IMR-90 (cell line): ENCODE results near the gene GABBR2. TPM values are rescaled to one million over a fixed set of nuclear protein-coding genes. Genes with fewer than 3 reads are reported as not detected.

Experiments
- ATAC-seq: fragments of 200-7000 bp; cut with Tn5 transposase; 2 replicates; pipeline ENCODE4 v1.9.1; 2020; ENCODE audit warnings: low read depth, mild to moderate bottlenecking, moderate library complexity
- BruUV-seq: library from RNA; stranded (reverse); fragments of 400-500 nt; replicated peaks from 2 replicates; lab custom pipeline; 2021; lab: Mats Ljungman, UMichigan
- CTCF ChIA-PET: fragments of 300-600 bp; formaldehyde crosslinking; extraction: SDS; loops from one replicate; lab custom pipeline; 2021; ENCODE audit warnings: antibody characterized with exemption; lab: Yijun Ruan, JAX
- POLR2A ChIA-PET: fragments of 300-600 bp; sonication (Branson Sonifier 250); formaldehyde crosslinking; loops from one replicate; lab custom pipeline; 2022; ENCODE audit warnings: antibody characterized with exemption; ENCODE audit not compliant: unreplicated experiment; lab: Charles Lee
- DNase-seq: peaks from one replicate; pipeline ENCODE4 v3.0.0; 2013
- H2AFZ ChIP-seq: replicated peaks from 2 replicates; pipeline ENCODE3; 2013; ENCODE audit warnings: low read length, mild to moderate bottlenecking; ENCODE audit not compliant: poor library complexity
- H2AK5ac ChIP-seq: 2 replicates; pipeline ENCODE4 v1.6.1; 2013; ENCODE audit warnings: low read depth, low read length, inconsistent platforms
- H2AK9ac ChIP-seq: replicated peaks from 2 replicates; pipeline ENCODE3; 2013; ENCODE audit warnings: mild to moderate bottlenecking, low read depth, low read length, moderate library complexity; ENCODE audit not compliant: poor library complexity
- H2BK120ac ChIP-seq: 2 replicates; pipeline ENCODE4 v1.6.1; 2013; ENCODE audit warnings: low read depth, low read length, inconsistent platforms
- H2BK15ac ChIP-seq: 3 replicates; pipeline ENCODE4 v1.6.1; 2013; ENCODE audit warnings: low read depth, low read length, inconsistent platforms
- H2BK20ac ChIP-seq: 2 replicates; pipeline ENCODE4 v1.6.1; 2013; ENCODE audit warnings: low read depth, mild to moderate bottlenecking, inconsistent platforms, low read length, moderate library complexity
- H2BK5ac ChIP-seq: 2 replicates; pipeline ENCODE4 v1.6.1; 2013; ENCODE audit warnings: mild to moderate bottlenecking, low read depth, low read length, inconsistent platforms; ENCODE audit not compliant: poor library complexity, severe bottlenecking
- H3K14ac ChIP-seq: replicated peaks from 2 replicates; pipeline ENCODE4 v1.6.1; 2013; ENCODE audit warnings: low read depth, low read length, inconsistent platforms
- H3K18ac ChIP-seq: 2 replicates; pipeline ENCODE4 v1.6.1; 2013; ENCODE audit warnings: low read depth, low read length, control low read depth
- H3K23ac ChIP-seq: 2 replicates; pipeline ENCODE4 v1.6.1; 2013; ENCODE audit warnings: low read depth, low read length, inconsistent platforms
- H3K27ac ChIP-seq: 2 replicates; pipeline ENCODE4 v1.5.1; 2013; ENCODE audit warnings: mild to moderate bottlenecking, control low read depth, low read length; ENCODE audit not compliant: insufficient read depth
- H3K27me3 ChIP-seq: 2 replicates; pipeline ENCODE4 v1.6.1; 2013; ENCODE audit warnings: low read length; ENCODE audit not compliant: control insufficient read depth, insufficient read depth
- H3K36me3 ChIP-seq: 2 replicates; pipeline ENCODE4 v1.6.1; 2013; ENCODE audit warnings: low read length, mixed read lengths; ENCODE audit not compliant: control insufficient read depth, insufficient read depth
- H3K4ac ChIP-seq: 2 replicates; pipeline ENCODE4 v1.6.1; 2013; ENCODE audit warnings: low read depth, low read length, inconsistent platforms
- H3K4me1 ChIP-seq: 2 replicates; pipeline ENCODE4 v1.6.1; 2013; ENCODE audit warnings: low read length, mixed read lengths; ENCODE audit not compliant: control insufficient read depth, insufficient read depth
- H3K4me2 ChIP-seq: 2 replicates; pipeline ENCODE4 v1.6.1; 2013; ENCODE audit warnings: low read depth, mild to moderate bottlenecking, control low read depth, low read length, moderate library complexity
- H3K4me3 ChIP-seq: 2 replicates; pipeline ENCODE4 v1.5.1; 2013; ENCODE audit warnings: low read depth, mild to moderate bottlenecking, control low read depth, low read length, moderate library complexity; ENCODE audit not compliant: insufficient read depth
- H3K56ac ChIP-seq: 2 replicates; pipeline ENCODE4 v1.6.1; 2013; ENCODE audit warnings: low read length, inconsistent platforms; ENCODE audit not compliant: insufficient read depth; ENCODE audit errors: extremely low read depth
- H3K79me1 ChIP-seq, 2 experiments: 2 replicates each; pipeline ENCODE4 v1.6.1; 2013; ENCODE audit warnings: low read length in 2 of 2, inconsistent platforms in 1 of 2, low read depth in 1 of 2
- H3K9ac ChIP-seq: 2 replicates; pipeline ENCODE4 v1.6.1; 2013; ENCODE audit warnings: low read depth, low read length, control low read depth
- H3K9me1 ChIP-seq: 2 replicates; pipeline ENCODE4 v1.6.1; 2013; ENCODE audit warnings: low read length, inconsistent platforms; ENCODE audit not compliant: insufficient read depth
- H3K9me3 ChIP-seq: 2 replicates; pipeline ENCODE4 v1.6.1; 2013; ENCODE audit warnings: low read length; ENCODE audit not compliant: control insufficient read depth, insufficient read depth
- H4K20me1 ChIP-seq: 2 replicates; pipeline ENCODE4 v1.6.1; 2013; ENCODE audit warnings: low read length, inconsistent platforms; ENCODE audit not compliant: insufficient read depth
- H4K5ac ChIP-seq: 2 replicates; pipeline ENCODE4 v1.6.1; 2013; ENCODE audit warnings: mild to moderate bottlenecking, low read depth, low read length, control low read depth
- H4K8ac ChIP-seq, 2 experiments: 2 replicates each; pipeline ENCODE4 v1.6.1; 2013; ENCODE audit warnings: low read depth in 2 of 2, low read length in 2 of 2, control low read depth in 1 of 2, inconsistent platforms in 1 of 2
- H4K91ac ChIP-seq: 2 replicates; pipeline ENCODE4 v1.6.1; 2013; ENCODE audit warnings: low read depth, low read length, inconsistent platforms; ENCODE audit not compliant: insufficient read depth
- BHLHE40 ChIP-seq: fragments of 150-350 bp; IDR thresholded peaks from 2 replicates; pipeline ENCODE4 v1.6.1; 2016; ENCODE audit warnings: mild to moderate bottlenecking, low read depth, low read length
- CEBPB ChIP-seq: IDR thresholded peaks from 2 replicates; pipeline ENCODE4 v1.6.1; 2012; ENCODE audit warnings: low read depth, low read length, improper control_type of control experiment
- CHD1 ChIP-seq: IDR thresholded peaks from 2 replicates; pipeline ENCODE4 v1.6.1; 2012; ENCODE audit warnings: low read depth, low read length, improper control_type of control experiment
- FOS ChIP-seq: fragments of 150-350 bp; IDR thresholded peaks from 2 replicates; pipeline ENCODE4 v1.6.1; 2016; ENCODE audit warnings: low read depth, low read length
- MAFK ChIP-seq: IDR thresholded peaks from 2 replicates; pipeline ENCODE4 v1.6.1; 2012; ENCODE audit warnings: low read depth, low read length, improper control_type of control experiment
- MAZ ChIP-seq: IDR thresholded peaks from 2 replicates; pipeline ENCODE4 v1.6.1; 2012; ENCODE audit warnings: low read depth, mild to moderate bottlenecking, low read length, improper control_type of control experiment, moderate library complexity, borderline replicate concordance
- MXI1 ChIP-seq: IDR thresholded peaks from 2 replicates; pipeline ENCODE4 v1.6.1; 2012; ENCODE audit warnings: low read depth, mild to moderate bottlenecking, low read length, moderate library complexity, borderline replicate concordance
- NFE2L2 ChIP-seq: fragments of 150-350 bp; IDR thresholded peaks from 2 replicates; pipeline ENCODE4 v1.6.1; 2016; ENCODE audit warnings: low read depth, mild to moderate bottlenecking, low read length
- POLR2A ChIP-seq: IDR thresholded peaks from 2 replicates; pipeline ENCODE4 v1.6.1; 2012; ENCODE audit warnings: mild to moderate bottlenecking, low read depth, low read length
- RAD21 ChIP-seq: IDR thresholded peaks from 2 replicates; pipeline ENCODE4 v1.6.1; 2012; ENCODE audit warnings: low read length, improper control_type of control experiment
- RCOR1 ChIP-seq: IDR thresholded peaks from 2 replicates; pipeline ENCODE4 v1.6.1; 2012; ENCODE audit warnings: mild to moderate bottlenecking, low read length, improper control_type of control experiment; ENCODE audit not compliant: insufficient replicate concordance
- RFX5 ChIP-seq: IDR thresholded peaks from 2 replicates; pipeline ENCODE4 v1.8.0; 2012; ENCODE audit warnings: low read depth, mild to moderate bottlenecking, low read length, moderate library complexity
- SMC3 ChIP-seq: fragments of 150-350 bp; IDR thresholded peaks from 2 replicates; pipeline ENCODE4 v1.6.1; 2016; ENCODE audit warnings: low read depth, mild to moderate bottlenecking, antibody characterized with exemption, low read length, moderate library complexity
- WGBS, 2 experiments: methylation state at CpG; one replicate each; pipeline versions ENCODE4 v1.1.5 to v1.1.7; 2013; ENCODE audit warnings: missing lambda C conversion rate in 2 of 2; ENCODE audit not compliant: insufficient read length in 1 of 2; ENCODE audit errors: extremely low coverage in 2 of 2; 5-methylcytosine and 5-hydroxymethylcytosine counted together
- dilution Hi-C: fragments of 300-500 bp; cut with HindIII; formaldehyde crosslinking; loops from one replicate; pipeline ENCODE4 v1.14.3; 2018; ENCODE audit warnings: low sequenced_read_pairs; ENCODE audit not compliant: unreplicated experiment
- in situ Hi-C: fragments of 300-500 bp; cut with MboI; formaldehyde crosslinking; loops from 3 replicates; pipeline ENCODE4 v1.14.3; 2019; ENCODE audit warnings: low sequenced_read_pairs, inconsistent platforms, mixed read lengths
- intact Hi-C: fragments of 100-400 bp; cut with micrococcal nuclease; formaldehyde crosslinking; loops from 2 replicates; pipeline ENCODE4 v1.10.0; 2022
- polyA plus RNA-seq, 3 experiments: library from polyadenylated mRNA; depleted of rRNA; stranded (reverse); fragments of >200 nt; gene quantifications; 2 replicates each; pipeline ENCODE4 v1.2.3, GENCODE V29; 2012; ENCODE audit warnings: low replicate concordance in 1 of 3
- total RNA-seq: library from RNA; depleted of rRNA; stranded (reverse); fragments of >200 nt; gene quantifications from 2 replicates; pipeline ENCODE4 v1.2.3, GENCODE V29; 2012
- TF ChIP-seq, protein P1 (sequence below): conservative IDR thresholded peaks from 2 replicates; pipeline ENCODE4 v1.5.1; 2012; ENCODE audit warnings: mild to moderate bottlenecking, low read depth, low read length, improper control_type of control experiment
- TF ChIP-seq, protein P2 (sequence below): fragments of 150-350 bp; IDR thresholded peaks from 2 replicates; pipeline ENCODE4 v1.6.1; 2016; ENCODE audit warnings: low read depth, mild to moderate bottlenecking, low read length, moderate library complexity, borderline replicate concordance
- TF ChIP-seq, protein P3 (sequence below): fragments of 150-350 bp; IDR thresholded peaks from 2 replicates; pipeline ENCODE4 v1.6.1; 2017; ENCODE audit warnings: mild to moderate bottlenecking, antibody characterized with exemption, low read length, low read depth

The GABBR2 gene
- total and polyA plus RNA-seq, 2 of the 4 experiments (the other 2 are of a cell fraction): 14.2 to 20.3 TPM

DNA sequence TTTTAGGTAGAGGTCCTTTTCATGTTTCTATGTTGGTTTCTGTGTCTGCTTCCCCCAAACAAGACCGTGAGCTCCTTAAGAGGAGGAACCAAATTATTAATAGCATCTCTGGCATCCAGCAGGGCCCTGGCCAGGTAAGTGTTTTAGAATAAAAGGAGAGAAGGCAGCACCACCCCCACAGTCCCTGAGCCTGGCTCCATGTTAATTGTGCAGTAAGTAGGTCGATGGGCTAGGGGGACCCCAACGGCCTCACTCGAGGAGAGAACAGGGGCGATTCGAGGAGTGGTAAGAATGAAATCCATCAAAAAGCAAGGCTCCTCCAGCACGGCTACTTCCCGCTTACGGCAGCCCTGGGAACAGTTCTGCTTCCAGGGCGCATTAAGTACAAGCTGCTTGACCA, 67.0 kb downstream of the GABBR2 start:
- dilution Hi-C loops (no loop called here), in situ Hi-C loops (no loop called here), intact Hi-C loops (loop anchor here (2.0 kb wide), 1 partner anchor 21 kb away; no protein-coding TSS in a partner anchor)
- CTCF ChIA-PET: interaction anchor here (0.7 kb wide), 1 partner anchor 444 kb away, joined by 3 read pairs; no protein-coding TSS in a partner anchor
- Histone ChIP-seq H2BK5ac (no peak overlapping the region), H4K91ac (no peak overlapping the region), H2BK15ac (no peak overlapping the region), H3K56ac (no peak overlapping the region), H4K8ac (no peak overlapping the region), H3K4me2 (no peak overlapping the region), H2BK120ac (no peak overlapping the region), H3K9ac (no peak overlapping the region), H2AFZ (no peak overlapping the region), H3K9me3 (no peaks in the 10 kb centered on the region), H3K27me3 (no peaks in the 10 kb centered on the region), H3K18ac (no peak overlapping the region), H2AK9ac (no peak overlapping the region), H3K36me3 (no peaks in the 10 kb centered on the region), H3K27ac (no peak overlapping the region), H3K9me1 (no peaks in the 10 kb centered on the region), H3K79me1 (peaks cover 9 to 24% of the 10 kb centered on the region in 2 experiments; a peak in 3 of 4 replicates), H4K5ac (no peak overlapping the region), H3K4ac (no peak overlapping the region), H3K14ac (no peak overlapping the region), H3K23ac (no peak overlapping the region), H3K4me1 (no peaks in the 10 kb centered on the region), H2BK20ac (no peak overlapping the region), H4K20me1 (no peaks in the 10 kb centered on the region; the same call in 1 of the 2 replicates), H3K4me3 (no peak overlapping the region), H2AK5ac (no peak overlapping the region)
- POLR2A ChIA-PET: no interaction called here
- TF ChIP-seq, protein P1, sequence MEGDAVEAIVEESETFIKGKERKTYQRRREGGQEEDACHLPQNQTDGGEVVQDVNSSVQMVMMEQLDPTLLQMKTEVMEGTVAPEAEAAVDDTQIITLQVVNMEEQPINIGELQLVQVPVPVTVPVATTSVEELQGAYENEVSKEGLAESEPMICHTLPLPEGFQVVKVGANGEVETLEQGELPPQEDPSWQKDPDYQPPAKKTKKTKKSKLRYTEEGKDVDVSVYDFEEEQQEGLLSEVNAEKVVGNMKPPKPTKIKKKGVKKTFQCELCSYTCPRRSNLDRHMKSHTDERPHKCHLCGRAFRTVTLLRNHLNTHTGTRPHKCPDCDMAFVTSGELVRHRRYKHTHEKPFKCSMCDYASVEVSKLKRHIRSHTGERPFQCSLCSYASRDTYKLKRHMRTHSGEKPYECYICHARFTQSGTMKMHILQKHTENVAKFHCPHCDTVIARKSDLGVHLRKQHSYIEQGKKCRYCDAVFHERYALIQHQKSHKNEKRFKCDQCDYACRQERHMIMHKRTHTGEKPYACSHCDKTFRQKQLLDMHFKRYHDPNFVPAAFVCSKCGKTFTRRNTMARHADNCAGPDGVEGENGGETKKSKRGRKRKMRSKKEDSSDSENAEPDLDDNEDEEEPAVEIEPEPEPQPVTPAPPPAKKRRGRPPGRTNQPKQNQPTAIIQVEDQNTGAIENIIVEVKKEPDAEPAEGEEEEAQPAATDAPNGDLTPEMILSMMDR: no peak
- no peak for TF ChIP-seq POLR2A
- TF ChIP-seq RCOR1: no peak
- TF ChIP-seq NFE2L2: no peak
- no peak for TF ChIP-seq MXI1
- no peak for TF ChIP-seq FOS
- no peak for TF ChIP-seq BHLHE40
- TF ChIP-seq, protein P2, sequence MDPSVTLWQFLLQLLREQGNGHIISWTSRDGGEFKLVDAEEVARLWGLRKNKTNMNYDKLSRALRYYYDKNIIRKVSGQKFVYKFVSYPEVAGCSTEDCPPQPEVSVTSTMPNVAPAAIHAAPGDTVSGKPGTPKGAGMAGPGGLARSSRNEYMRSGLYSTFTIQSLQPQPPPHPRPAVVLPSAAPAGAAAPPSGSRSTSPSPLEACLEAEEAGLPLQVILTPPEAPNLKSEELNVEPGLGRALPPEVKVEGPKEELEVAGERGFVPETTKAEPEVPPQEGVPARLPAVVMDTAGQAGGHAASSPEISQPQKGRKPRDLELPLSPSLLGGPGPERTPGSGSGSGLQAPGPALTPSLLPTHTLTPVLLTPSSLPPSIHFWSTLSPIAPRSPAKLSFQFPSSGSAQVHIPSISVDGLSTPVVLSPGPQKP: no peak
- TF ChIP-seq MAZ: no peak
- TF ChIP-seq RAD21: no peak
- TF ChIP-seq CEBPB: no peak
- TF ChIP-seq, protein P3, sequence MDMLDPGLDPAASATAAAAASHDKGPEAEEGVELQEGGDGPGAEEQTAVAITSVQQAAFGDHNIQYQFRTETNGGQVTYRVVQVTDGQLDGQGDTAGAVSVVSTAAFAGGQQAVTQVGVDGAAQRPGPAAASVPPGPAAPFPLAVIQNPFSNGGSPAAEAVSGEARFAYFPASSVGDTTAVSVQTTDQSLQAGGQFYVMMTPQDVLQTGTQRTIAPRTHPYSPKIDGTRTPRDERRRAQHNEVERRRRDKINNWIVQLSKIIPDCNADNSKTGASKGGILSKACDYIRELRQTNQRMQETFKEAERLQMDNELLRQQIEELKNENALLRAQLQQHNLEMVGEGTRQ: no peak
- no peak for TF ChIP-seq SMC3
- no peak for TF ChIP-seq CHD1
- TF ChIP-seq RFX5: no peak
- no peak for TF ChIP-seq MAFK
- DNase-seq: no peak
- ATAC-seq: no peak
- 83% methylated on average over 3 of the region's 10 CpGs; no CpG with 5 or more reads in 1 of the 2 experiments for WGBS, 2 experiments
- no TSS peak for BruUV-seq
